K562 (cell line): ENCODE results near the gene RNF207. TPM values are rescaled to one million over a fixed set of nuclear protein-coding genes. Genes with fewer than 3 reads are reported as not detected.

ENCODE experiments used
- CBFA2T3 ChIP-seq: fragments of 450-650 bp; IDR thresholded peaks from 2 replicates; pipeline ENCODE4 v1.6.1; 2017
- EGR1 ChIP-seq: fragments of 450-650 bp; conservative IDR thresholded peaks from 2 replicates; pipeline ENCODE4 v1.6.1; 2017; ENCODE audit warnings: mild to moderate bottlenecking
- ELK1 ChIP-seq: sonication (generic); formaldehyde crosslinking; IDR thresholded peaks from 2 replicates; pipeline ENCODE4 v1.8.1; 2022; ENCODE audit warnings: missing genetic modification reagents
- ETV6 ChIP-seq, 3 experiments: fragments of 150-350 bp in 1 of 3; sonication (generic) in 1 of 3; formaldehyde crosslinking in 1 of 3; IDR thresholded peaks; 2 replicates each; pipeline versions ENCODE4 v1.6.1 to v1.8.0; 2014 to 2022; ENCODE audit warnings: borderline replicate concordance in 2 of 3, low read depth in 2 of 3, antibody characterized with exemption in 1 of 3, low read length in 1 of 3, mild to moderate bottlenecking in 1 of 3, missing genetic modification reagents in 1 of 3
- HDAC6 ChIP-seq: IDR thresholded peaks from 2 replicates; pipeline ENCODE4 v1.6.1; 2012; ENCODE audit warnings: low read depth, mild to moderate bottlenecking, control low read depth, inconsistent platforms, low read length, moderate library complexity
- KDM4B ChIP-seq, 2 experiments: fragments of 450-650 bp in 1 of 2; sonication (generic) in 1 of 2; IDR thresholded peaks; 2 replicates each; pipeline ENCODE4 v1.6.1; 2016 to 2017; ENCODE audit warnings: borderline replicate concordance in 2 of 2, antibody characterized with exemption in 1 of 2, low read depth in 1 of 2, mild to moderate bottlenecking in 1 of 2
- NCOA6 ChIP-seq: fragments of 450-650 bp; IDR thresholded peaks from 2 replicates; pipeline ENCODE4 v1.6.1; 2017; ENCODE audit warnings: mild to moderate bottlenecking
- NFE2L1 ChIP-seq: fragments of 450-650 bp; IDR thresholded peaks from 2 replicates; pipeline ENCODE4 v1.6.1; 2016; ENCODE audit warnings: missing genetic modification characterization, low read depth, mild to moderate bottlenecking, missing compliant biosample characterization, moderate library complexity, borderline replicate concordance
- PKNOX1 ChIP-seq: fragments of 450-650 bp; IDR thresholded peaks from 2 replicates; pipeline ENCODE4 v1.6.1; 2016
- RB1 ChIP-seq: fragments of 450-650 bp; IDR thresholded peaks from 2 replicates; pipeline ENCODE4 v1.6.1; 2017; ENCODE audit warnings: low read depth, mild to moderate bottlenecking
- SAFB ChIP-seq: fragments of 200-400 bp; formaldehyde crosslinking; IDR thresholded peaks from 2 replicates; pipeline ENCODE4 v1.6.1; 2017; ENCODE audit warnings: low read depth, low read length, borderline replicate concordance
- SIRT6 ChIP-seq: IDR thresholded peaks from one replicate; pipeline ENCODE4 v1.6.1; 2012; ENCODE audit warnings: low read depth, mild to moderate bottlenecking, control low read depth, inconsistent platforms, low read length, moderate library complexity
- SMARCB1 ChIP-seq: IDR thresholded peaks from 2 replicates; pipeline ENCODE4 v1.6.1; 2011; ENCODE audit warnings: improper control_type of control experiment, low read depth; ENCODE audit not compliant: insufficient read length
- UBTF ChIP-seq, 2 experiments: IDR thresholded peaks; 2 replicates each; pipeline ENCODE4 v1.6.1; 2012; ENCODE audit warnings: improper control_type of control experiment in 2 of 2, low read depth in 2 of 2, low read length in 2 of 2, borderline replicate concordance in 1 of 2
- XRCC5 ChIP-seq: fragments of 200-400 bp; formaldehyde crosslinking; IDR thresholded peaks from 2 replicates; pipeline ENCODE4 v1.6.1; 2017; ENCODE audit warnings: low read depth, mild to moderate bottlenecking, low read length
- ZNF347 ChIP-seq: fragments of 450-650 bp; formaldehyde crosslinking; IDR thresholded peaks from 2 replicates; pipeline ENCODE4 v1.4.0; 2020; ENCODE audit warnings: low read depth, mild to moderate bottlenecking, moderate library complexity
- polyA plus RNA-seq, 8 experiments: library from polyadenylated mRNA; depleted of rRNA in 4 of 8; stranded (reverse) in 5 of 8; unstranded in 3 of 8; fragments of >200 nt; fragmentation: Nextera tagmentation in 2 of 8; fragmentation: Illumina TruSeq in 1 of 8; extraction: Ambion mirVana in 2 of 8; extraction: Trizol in 1 of 8; gene quantifications; 2 replicates each; pipeline versions ENCODE4 v1.2.1 to v1.2.3, GENCODE V29; 2011 to 2014; ENCODE audit warnings: inconsistent platforms in 1 of 8, missing spikeins in 1 of 8
- total RNA-seq, 7 experiments: library from RNA; depleted of rRNA in 6 of 7; stranded (reverse); fragments of >200 nt in 6 of 7; fragmentation: Illumina TruSeq in 2 of 7; extraction: Trizol in 2 of 7; gene quantifications; 2 replicates each; pipeline versions ENCODE4 v1.2.1 to v1.2.3, GENCODE V29; 2011 to 2021; ENCODE audit warnings: low replicate concordance in 1 of 7
- TF ChIP-seq, protein P1 (sequence below): fragments of 450-650 bp; IDR thresholded peaks from 2 replicates; pipeline ENCODE4 v1.6.1; 2016; ENCODE audit warnings: mild to moderate bottlenecking
- TF ChIP-seq, protein P2 (sequence below): fragments of 450-650 bp; formaldehyde crosslinking; IDR thresholded peaks from 2 replicates; pipeline ENCODE4 v1.4.0; 2020; ENCODE audit warnings: mild to moderate bottlenecking, moderate library complexity

Gene RNF207
- total and polyA plus RNA-seq, 9 of the 15 experiments (the other 6 are each of a cell fraction or from before 2014, with no cell fraction given): 2.7 to 30.6 (median 12.9) TPM

DNA sequence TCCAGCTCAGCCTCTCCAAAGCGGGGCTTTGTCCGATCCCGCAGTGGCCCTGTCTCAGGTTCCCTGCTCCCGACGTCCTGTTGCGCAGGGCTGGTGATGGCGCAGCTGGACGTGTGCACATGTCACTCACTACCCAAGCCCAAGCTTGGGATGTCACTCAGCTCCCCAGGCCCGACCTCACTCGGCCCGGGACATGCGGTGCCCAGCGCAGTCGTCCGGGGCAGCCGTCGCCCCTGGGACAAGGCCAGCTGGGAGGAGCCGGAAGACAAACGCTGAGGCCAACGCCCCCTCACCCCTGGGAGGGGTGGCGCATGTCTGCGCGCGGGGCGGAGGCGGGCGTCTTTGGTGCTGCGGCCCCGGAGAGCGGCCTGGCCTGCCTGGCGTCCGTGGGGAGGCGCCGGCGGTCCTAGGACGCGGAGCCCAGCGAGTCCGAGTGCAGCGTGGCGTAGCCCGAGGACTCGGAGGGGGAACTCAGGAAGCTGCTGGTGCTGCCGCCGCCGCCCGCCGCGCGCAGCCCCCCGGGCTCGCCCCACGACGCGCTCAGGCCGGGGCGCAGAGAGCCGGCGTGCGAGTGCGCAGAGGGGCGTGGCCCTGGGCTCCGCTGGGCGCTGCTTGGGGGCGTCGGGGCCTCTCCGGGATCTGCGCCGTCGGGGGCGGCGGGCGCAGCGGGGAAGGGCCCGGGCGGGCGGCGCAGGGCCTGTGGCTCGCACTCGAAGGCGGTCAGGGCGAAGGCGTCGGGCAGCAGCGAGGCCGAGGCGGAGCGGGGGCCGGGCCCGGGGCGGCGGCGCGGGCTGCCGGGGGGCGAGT is 43.2 kb downstream of the RNF207 start (continued):
- TF ChIP-seq, protein P1, sequence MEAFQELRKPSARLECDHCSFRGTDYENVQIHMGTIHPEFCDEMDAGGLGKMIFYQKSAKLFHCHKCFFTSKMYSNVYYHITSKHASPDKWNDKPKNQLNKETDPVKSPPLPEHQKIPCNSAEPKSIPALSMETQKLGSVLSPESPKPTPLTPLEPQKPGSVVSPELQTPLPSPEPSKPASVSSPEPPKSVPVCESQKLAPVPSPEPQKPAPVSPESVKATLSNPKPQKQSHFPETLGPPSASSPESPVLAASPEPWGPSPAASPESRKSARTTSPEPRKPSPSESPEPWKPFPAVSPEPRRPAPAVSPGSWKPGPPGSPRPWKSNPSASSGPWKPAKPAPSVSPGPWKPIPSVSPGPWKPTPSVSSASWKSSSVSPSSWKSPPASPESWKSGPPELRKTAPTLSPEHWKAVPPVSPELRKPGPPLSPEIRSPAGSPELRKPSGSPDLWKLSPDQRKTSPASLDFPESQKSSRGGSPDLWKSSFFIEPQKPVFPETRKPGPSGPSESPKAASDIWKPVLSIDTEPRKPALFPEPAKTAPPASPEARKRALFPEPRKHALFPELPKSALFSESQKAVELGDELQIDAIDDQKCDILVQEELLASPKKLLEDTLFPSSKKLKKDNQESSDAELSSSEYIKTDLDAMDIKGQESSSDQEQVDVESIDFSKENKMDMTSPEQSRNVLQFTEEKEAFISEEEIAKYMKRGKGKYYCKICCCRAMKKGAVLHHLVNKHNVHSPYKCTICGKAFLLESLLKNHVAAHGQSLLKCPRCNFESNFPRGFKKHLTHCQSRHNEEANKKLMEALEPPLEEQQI: no peak
- TF ChIP-seq ELK1 (no peak), RB1 (peak; percentile 23; the same call in 1 of the 2 replicates), ZNF347 (CRISPR knock-in tag) (no peak), NFE2L1 (no peak), HDAC6 (peak; percentile 48; the same call in 1 of the 2 replicates), SAFB (0 out of 2 replicates have a peak, but pooled peaks have one; percentile 25), ETV6 (IDR thresholded peaks at IDR 0.05; ENCODE audit: borderline replicate concordance in 1 of 2, low read depth in 2 of 2, low read length in 1 of 2) (no peak), ETV6 (CRISPR knock-in tag; IDR thresholded peaks at IDR 0.05; ENCODE audit: borderline replicate concordance) (no peak), NCOA6 (no peak), CBFA2T3 (no peak), UBTF (IDR thresholded peaks at IDR 0.05; ENCODE audit: borderline replicate concordance in 1 of 2, low read depth in 2 of 2, low read length in 2 of 2) (0 out of 4 replicates have a peak, but pooled peaks of 1 of the 2 experiments have one; percentile 39), SMARCB1 (no peak), SIRT6 (no peak), PKNOX1 (peak; percentile 47), XRCC5 (no peak), EGR1 (peak; percentile 73), KDM4B (IDR thresholded peaks at IDR 0.05; ENCODE audit: borderline replicate concordance in 2 of 2, low read depth in 1 of 2) (no peak)
- TF ChIP-seq, protein P2, sequence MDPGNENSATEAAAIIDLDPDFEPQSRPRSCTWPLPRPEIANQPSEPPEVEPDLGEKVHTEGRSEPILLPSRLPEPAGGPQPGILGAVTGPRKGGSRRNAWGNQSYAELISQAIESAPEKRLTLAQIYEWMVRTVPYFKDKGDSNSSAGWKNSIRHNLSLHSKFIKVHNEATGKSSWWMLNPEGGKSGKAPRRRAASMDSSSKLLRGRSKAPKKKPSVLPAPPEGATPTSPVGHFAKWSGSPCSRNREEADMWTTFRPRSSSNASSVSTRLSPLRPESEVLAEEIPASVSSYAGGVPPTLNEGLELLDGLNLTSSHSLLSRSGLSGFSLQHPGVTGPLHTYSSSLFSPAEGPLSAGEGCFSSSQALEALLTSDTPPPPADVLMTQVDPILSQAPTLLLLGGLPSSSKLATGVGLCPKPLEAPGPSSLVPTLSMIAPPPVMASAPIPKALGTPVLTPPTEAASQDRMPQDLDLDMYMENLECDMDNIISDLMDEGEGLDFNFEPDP: no peak
